Measurements from ENCODE around the gene SDE2.
"Not testable (repeated sequence)": the region's sequence is repeated elsewhere in the genome, so short reads cannot be mapped to it uniquely, and the experiment has no call there.

Gene SDE2

DNA sequence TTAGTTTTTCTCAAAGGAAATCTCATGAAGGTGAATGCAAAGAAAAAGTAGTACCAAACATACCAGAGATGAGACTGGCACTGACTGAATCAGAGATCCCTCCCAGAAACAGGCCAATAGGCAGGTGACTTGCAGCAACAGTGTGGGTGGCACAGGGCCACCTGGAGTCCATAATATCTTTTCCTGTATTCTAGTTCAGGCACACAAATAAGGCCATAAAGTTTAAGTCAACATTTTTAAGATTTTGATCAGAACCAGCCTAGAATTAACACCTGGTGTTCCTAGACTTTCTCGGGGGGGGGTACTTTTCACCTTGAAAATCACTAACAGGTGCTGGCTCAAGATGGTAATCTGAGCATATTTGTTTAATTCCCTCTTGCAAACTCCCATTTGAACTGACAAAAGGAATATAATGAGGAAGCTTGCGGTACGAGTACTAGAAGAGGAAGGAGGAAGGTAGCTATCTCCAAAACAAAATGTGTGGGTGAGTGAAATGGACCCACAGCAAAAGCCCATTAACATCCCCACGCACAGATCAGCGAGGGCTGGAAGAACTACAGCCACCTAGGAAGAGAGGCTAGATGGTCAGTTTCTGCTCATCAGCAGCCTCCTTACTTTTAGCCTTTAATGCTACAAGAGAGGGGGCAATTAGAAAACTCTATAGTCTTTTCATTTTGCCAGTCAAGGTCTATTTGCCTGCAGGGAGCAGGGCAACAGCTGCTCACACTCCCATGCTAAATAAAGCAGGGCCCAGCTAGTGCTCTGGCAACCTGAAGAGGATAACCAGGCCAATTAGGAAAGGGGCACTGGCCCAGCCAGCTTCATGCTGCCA, 18.9 kb downstream of the SDE2 start:
- H3K9me3 ChIP-seq (ENCODE audit: low read length): peaks cover 11% of the 10 kb centered on the region
- no peak overlapping the region for H2AFZ ChIP-seq (ENCODE audit: low read depth, low read length)
- no peak overlapping the region for H3K4me3 ChIP-seq (ENCODE audit: low read length)
- H3K36me3 ChIP-seq (ENCODE audit: insufficient read depth, low read length): peaks cover 45% of the 10 kb centered on the region
- H3K27me3 ChIP-seq (ENCODE audit: insufficient read depth, low read length): no peaks in the 10 kb centered on the region
- no peaks in the 10 kb centered on the region for H3K4me1 ChIP-seq (ENCODE audit: insufficient read depth, low read length)

DNA sequence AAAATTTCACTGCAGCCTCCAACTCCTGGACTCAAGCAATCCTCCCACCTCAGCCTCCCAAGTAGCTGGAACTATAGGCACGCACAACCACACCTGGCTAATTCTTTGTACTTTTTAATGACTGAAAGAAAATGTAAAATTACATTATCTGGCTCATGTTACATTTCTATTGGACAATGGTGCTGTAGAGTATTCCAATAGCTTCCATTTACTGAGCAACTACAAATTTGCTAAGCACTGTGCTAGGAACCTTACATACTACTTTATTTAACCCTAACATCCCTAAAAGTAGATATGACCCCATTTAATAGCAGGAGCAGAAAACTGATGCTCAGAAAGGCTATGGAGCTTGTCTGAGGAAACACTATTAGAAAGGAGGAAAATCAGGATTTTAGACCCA, 19.7 kb downstream of the SDE2 start:
- no peak overlapping the region for H3K4me3 ChIP-seq (ENCODE audit: low read length)
- H2AFZ ChIP-seq (ENCODE audit: low read depth, low read length): no peak overlapping the region
- H3K27me3 ChIP-seq (ENCODE audit: insufficient read depth, low read length): no peaks in the 10 kb centered on the region
- peaks cover 11% of the 10 kb centered on the region for H3K9me3 ChIP-seq (ENCODE audit: low read length)
- H3K4me1 ChIP-seq (ENCODE audit: insufficient read depth, low read length): no peaks in the 10 kb centered on the region
- H3K36me3 ChIP-seq (ENCODE audit: insufficient read depth, low read length): peaks cover 37% of the 10 kb centered on the region

DNA sequence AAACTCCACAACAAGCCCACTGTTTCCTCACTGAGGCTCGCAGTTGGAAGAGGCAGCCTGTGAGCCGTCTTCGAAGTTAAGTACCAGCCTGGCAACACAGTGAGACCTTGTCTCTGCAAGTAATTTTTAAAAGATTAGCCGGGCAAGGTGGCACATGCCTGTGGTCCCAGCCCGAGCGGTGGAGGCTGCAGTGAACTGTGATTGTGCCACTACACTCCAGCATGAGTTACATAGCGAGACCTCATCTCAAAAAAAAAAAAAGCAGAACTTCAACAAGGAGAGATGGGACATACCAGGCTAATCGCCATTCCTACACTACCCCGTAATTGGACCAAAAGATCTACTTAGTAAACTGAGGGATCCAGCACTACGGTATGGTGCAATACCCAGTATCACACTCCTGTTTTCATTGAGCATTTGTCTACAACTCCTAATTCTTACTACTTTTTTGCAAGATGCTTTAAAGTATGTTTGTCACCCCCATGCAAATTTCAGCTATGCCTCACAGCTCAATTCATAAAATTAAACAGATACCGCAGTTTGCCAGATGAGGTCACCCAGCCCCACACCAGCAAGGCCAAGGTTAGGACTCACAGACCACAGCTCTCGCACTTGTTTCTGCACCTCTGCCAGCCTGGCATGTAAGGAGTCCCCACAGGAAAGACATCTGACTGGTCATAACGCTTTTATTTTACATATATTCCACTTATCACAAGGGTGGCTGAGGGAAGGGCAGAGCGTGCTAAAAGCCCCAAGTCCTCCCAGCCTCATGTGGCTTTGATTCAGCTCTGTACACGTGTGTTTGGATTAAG, 21.0 kb downstream of the SDE2 start:
- Histone ChIP-seq H3K36me3 (ENCODE audit: insufficient read depth, low read length) (peaks cover 30% of the 10 kb centered on the region), H3K4me3 (ENCODE audit: low read length) (no peak overlapping the region), H3K9me3 (ENCODE audit: low read length) (peaks cover 10% of the 10 kb centered on the region), H3K27me3 (ENCODE audit: insufficient read depth, low read length) (no peaks in the 10 kb centered on the region), H3K4me1 (ENCODE audit: insufficient read depth, low read length) (no peaks in the 10 kb centered on the region), H2AFZ (ENCODE audit: low read depth, low read length) (no peak overlapping the region)

DNA sequence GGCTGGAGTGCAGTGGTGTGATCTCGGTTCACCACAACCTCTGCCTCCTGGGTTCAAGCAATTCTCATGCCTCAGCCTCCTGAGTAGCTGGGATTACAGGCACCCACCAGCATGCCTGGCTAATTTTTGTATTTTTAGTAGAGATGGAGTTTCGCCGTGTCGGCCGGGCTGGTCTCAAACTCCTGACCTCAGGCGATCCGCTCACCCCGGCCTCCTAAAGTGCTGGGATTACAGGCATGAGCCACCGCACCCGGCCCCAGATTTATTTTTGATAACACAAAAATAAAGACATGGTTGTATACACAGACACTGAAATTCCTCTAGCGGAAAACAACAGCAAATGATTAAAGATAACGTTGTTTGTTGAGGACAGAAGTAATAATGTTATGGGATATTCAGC, 24.0 kb downstream of the SDE2 start:
- H3K4me3 ChIP-seq (ENCODE audit: low read length); H3K9me3 ChIP-seq (ENCODE audit: low read length); H3K4me1 ChIP-seq (ENCODE audit: insufficient read depth, low read length); H3K27me3 ChIP-seq (ENCODE audit: insufficient read depth, low read length); H3K36me3 ChIP-seq (ENCODE audit: insufficient read depth, low read length); H2AFZ ChIP-seq (ENCODE audit: low read depth, low read length): not testable (repeated sequence)

DNA sequence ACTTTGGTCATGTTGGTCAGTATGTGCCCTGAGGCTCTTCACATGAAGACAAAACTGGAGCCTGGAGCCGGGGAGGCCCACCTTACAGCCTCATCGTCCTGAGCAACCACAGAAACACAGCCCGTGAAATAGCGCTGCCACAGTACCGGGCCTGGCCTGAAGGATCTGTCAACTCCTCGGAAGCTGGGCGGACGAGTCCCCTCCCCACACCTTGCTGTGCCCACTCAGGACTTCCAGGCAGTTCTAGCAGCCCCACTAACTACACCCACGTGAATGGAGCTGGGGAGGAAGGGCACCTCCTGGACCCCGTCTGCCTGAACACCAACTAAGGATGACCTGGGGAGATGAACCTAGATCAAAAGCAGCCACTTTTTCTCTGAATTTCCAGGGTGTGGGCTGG, 24.7 kb downstream of the SDE2 start:
- H3K4me3 ChIP-seq (ENCODE audit: low read length): no peak overlapping the region
- no peaks in the 10 kb centered on the region for H3K36me3 ChIP-seq (ENCODE audit: insufficient read depth, low read length)
- no peak overlapping the region for H2AFZ ChIP-seq (ENCODE audit: low read depth, low read length)
- H3K27me3 ChIP-seq (ENCODE audit: insufficient read depth, low read length): no peaks in the 10 kb centered on the region
- H3K4me1 ChIP-seq (ENCODE audit: insufficient read depth, low read length): no peaks in the 10 kb centered on the region
- H3K9me3 ChIP-seq (ENCODE audit: low read length): no peaks in the 10 kb centered on the region

DNA sequence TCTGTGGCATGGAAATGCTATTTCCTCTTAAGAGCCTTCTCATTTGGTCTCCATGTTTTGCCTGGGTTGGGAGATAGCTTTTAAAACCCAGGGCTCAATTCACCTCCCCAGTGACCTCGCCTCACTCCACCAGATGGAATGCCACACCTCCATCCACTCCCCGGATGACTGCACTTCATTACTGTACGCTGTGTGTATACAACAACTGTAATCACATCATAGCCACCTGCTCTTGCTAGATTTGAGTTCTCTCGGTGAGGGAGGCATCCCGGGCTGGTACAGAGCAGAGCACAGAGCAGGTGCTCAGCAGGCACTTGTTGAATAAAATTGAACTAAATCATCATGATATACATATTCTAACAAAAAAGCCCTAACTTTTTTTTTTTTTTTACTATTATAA, 26.0 kb downstream of the SDE2 start:
- H3K4me3 ChIP-seq (ENCODE audit: low read length): no peak overlapping the region
- H3K9me3 ChIP-seq (ENCODE audit: low read length): no peaks in the 10 kb centered on the region
- peaks cover 3% of the 10 kb centered on the region for H3K4me1 ChIP-seq (ENCODE audit: insufficient read depth, low read length)
- no peaks in the 10 kb centered on the region for H3K27me3 ChIP-seq (ENCODE audit: insufficient read depth, low read length)
- no peak overlapping the region for H2AFZ ChIP-seq (ENCODE audit: low read depth, low read length)
- no peaks in the 10 kb centered on the region for H3K36me3 ChIP-seq (ENCODE audit: insufficient read depth, low read length)

DNA sequence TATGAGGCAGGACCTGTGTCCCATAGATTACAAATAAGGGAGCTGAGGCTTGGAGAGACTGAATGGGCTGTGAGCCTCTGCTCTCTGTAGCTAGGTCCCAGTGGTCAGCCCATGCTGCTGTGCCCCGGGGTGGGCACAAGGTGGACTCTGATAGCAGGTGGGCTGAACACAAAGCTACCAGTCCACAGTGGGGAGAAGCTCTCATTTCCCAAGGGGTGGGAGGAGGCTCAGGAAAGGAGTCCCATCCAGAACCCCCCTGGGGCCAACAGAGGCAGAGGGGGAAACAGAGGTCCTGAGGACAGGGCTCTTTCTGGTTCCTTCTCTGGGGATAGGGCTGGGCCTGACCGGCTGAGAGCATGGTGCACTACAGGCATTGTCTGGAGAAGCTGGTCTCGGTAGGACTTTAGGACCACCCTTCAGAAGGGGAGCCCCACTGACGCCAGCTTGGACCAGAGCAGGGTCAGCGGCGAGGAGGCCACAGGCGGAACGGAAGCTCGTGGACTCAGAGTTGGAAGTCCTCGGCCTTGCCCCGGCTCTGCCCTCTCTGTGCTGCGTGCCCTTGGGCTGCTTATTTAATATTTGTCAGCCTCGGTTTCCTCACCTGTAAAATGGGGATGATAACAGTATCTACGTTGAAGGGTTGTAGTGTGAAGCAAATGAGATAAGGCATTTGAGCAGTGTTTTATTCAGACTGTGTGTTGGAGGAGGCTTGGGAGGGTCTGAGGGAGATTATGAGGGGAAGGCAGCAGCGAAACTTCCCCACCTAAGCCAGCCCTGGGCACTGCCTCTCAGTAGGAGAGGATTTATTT, 26.6 kb downstream of the SDE2 start:
- no peak overlapping the region for H2AFZ ChIP-seq (ENCODE audit: low read depth, low read length)
- no peak overlapping the region for H3K4me3 ChIP-seq (ENCODE audit: low read length)
- no peaks in the 10 kb centered on the region for H3K36me3 ChIP-seq (ENCODE audit: insufficient read depth, low read length)
- peaks cover 3% of the 10 kb centered on the region for H3K4me1 ChIP-seq (ENCODE audit: insufficient read depth, low read length)
- no peaks in the 10 kb centered on the region for H3K9me3 ChIP-seq (ENCODE audit: low read length)
- no peaks in the 10 kb centered on the region for H3K27me3 ChIP-seq (ENCODE audit: insufficient read depth, low read length)

DNA sequence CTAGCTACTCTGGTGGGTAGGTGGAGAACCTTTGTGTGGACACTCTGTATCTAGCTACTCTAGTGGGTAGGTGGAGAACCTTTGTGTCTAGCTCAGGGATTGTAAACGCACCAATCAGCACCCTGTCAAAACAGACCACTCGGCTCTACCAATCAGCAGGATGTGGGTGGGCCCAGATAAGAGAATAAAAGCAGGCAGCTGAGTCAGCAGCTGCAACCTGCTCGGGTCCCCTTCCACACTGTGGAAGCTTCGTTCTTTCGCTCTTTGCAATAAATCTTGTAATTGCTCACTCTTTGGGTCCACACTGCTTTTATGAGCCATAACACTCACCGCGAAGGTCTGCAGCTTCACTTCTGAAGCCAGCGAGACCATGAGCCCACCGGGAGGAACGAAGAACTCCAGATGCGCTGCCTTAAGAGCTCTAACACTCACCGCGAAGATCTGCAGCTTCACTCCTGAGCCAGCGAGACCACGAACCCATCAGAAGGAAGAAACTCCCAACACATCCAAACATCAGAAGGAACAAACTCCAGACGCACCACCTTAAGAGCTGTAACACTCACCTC, 28.5 kb downstream of the SDE2 start:
- H2AFZ ChIP-seq (ENCODE audit: low read depth, low read length); H3K36me3 ChIP-seq (ENCODE audit: insufficient read depth, low read length); H3K4me1 ChIP-seq (ENCODE audit: insufficient read depth, low read length); H3K27me3 ChIP-seq (ENCODE audit: insufficient read depth, low read length); H3K4me3 ChIP-seq (ENCODE audit: low read length); H3K9me3 ChIP-seq (ENCODE audit: low read length): not testable (repeated sequence)

DNA sequence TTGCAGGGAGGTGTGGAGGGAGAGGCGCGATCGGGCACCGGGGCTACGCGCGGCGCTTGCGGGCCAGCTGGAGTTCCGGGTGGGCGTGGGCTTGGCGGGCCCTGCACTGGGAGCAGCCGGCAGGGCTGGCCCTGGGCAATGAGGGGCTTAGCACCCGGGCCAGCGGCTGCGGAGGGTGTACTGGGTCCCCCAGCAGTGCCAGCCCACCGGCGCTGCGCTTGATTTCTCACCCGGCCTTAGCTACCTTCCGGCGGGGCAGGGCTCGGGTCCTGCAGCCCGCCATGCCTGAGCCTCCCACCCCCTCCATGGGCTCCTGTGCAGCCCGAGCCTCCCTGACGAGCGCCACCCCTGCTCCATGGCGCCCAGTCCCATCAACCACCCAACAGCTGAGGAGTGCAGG, 29.4 kb downstream of the SDE2 start:
- not testable (repeated sequence) for H2AFZ ChIP-seq (ENCODE audit: low read depth, low read length); H3K4me3 ChIP-seq (ENCODE audit: low read length); H3K9me3 ChIP-seq (ENCODE audit: low read length); H3K4me1 ChIP-seq (ENCODE audit: insufficient read depth, low read length); H3K27me3 ChIP-seq (ENCODE audit: insufficient read depth, low read length); H3K36me3 ChIP-seq (ENCODE audit: insufficient read depth, low read length)

DNA sequence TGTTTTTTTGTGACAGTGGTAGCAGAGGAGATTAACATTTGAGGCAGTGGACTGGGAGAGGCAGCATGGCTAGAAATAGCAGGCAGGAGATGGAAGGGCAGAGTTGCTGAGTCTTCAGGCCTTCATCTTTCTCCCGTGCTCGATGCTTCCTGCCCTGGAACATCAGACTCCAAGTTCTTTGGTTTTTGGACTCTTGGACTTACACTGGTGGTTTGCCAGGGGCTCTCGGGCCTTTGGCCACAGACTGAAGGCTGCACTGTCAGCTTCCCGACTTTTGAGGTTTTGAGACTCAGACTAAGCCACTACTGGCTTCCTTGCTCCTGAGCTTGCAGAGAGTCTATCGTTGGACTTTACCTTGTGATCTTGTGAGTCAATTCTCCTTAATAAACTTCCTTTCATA, 33.9 kb downstream of the SDE2 start:
- H3K4me3 ChIP-seq (ENCODE audit: low read length): no peak overlapping the region
- peaks cover 3% of the 10 kb centered on the region for H3K4me1 ChIP-seq (ENCODE audit: insufficient read depth, low read length)
- no peaks in the 10 kb centered on the region for H3K27me3 ChIP-seq (ENCODE audit: insufficient read depth, low read length)
- no peak overlapping the region for H2AFZ ChIP-seq (ENCODE audit: low read depth, low read length)
- H3K9me3 ChIP-seq (ENCODE audit: low read length): no peaks in the 10 kb centered on the region
- H3K36me3 ChIP-seq (ENCODE audit: insufficient read depth, low read length): no peaks in the 10 kb centered on the region

DNA sequence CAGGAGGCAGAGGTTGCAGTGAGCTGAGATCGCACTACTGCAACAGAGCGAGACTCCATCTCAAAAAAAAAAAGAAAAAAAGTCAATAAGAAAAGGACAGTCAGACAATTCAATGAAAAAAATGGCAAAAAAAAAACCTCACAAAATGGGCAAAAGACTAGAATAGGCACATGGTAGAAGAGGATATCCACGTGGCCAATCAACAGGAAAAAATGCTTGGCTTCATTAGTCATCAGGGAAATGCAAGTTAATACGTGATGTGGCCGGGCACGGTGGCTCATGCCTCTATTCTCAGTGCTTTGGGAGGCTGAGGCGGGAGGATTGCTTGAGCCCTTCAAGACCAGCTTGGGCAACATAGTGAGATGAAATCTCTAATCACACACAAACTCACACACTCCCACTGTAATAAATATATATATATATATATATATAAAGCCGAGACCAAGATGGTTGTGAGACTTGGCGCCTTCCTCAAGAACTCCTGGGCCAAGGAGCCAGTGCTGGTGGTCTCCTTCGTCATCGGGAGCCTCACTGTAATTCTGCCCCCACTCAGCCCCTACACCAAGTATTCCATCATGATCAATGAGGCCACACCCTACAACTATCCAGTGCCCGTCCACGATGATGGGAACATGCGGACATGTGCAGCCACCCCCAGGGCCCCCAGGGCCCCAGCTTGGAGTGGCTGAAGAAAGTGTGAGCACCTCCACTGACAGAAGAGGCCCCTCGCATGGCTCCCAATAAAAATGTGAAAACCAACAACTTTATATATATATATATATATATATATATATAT, 35.2 kb downstream of the SDE2 start:
- H2AFZ ChIP-seq (ENCODE audit: low read depth, low read length): no peak overlapping the region
- H3K4me1 ChIP-seq (ENCODE audit: insufficient read depth, low read length): peaks cover 2% of the 10 kb centered on the region
- no peak overlapping the region for H3K4me3 ChIP-seq (ENCODE audit: low read length)
- H3K36me3 ChIP-seq (ENCODE audit: insufficient read depth, low read length): no peaks in the 10 kb centered on the region
- H3K9me3 ChIP-seq (ENCODE audit: low read length): no peaks in the 10 kb centered on the region
- H3K27me3 ChIP-seq (ENCODE audit: insufficient read depth, low read length): no peaks in the 10 kb centered on the region

DNA sequence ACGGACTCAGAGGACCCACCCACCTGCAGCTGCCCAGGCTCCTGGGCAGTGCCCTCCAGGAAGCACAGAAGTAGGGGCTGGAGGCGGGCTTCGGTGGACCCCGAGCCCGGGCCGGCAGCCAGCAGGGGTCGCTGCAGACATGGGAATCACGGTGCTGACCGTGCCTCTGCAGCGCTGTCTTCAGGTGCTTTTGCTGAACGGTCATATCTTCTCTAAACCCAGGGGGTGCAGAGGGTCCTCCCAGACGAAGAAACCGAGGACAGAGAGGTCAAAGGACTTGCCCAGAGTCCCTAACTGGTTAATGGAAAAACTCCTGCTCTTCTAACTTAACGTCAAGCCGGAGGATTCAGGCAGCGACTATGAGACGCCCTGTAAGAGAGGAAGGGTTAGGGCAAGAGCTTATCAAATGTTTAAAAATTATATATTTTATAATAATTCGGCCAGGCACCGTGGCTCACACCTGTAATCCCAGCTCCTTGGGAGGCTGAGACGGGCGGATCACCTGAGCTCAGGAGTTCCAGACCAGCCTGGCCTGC, 36.6 kb downstream of the SDE2 start:
- Histone ChIP-seq H2AFZ (ENCODE audit: low read depth, low read length) (no peak overlapping the region), H3K4me3 (ENCODE audit: low read length) (no peak overlapping the region), H3K4me1 (ENCODE audit: insufficient read depth, low read length) (no peaks in the 10 kb centered on the region), H3K9me3 (ENCODE audit: low read length) (no peaks in the 10 kb centered on the region), H3K36me3 (ENCODE audit: insufficient read depth, low read length) (no peaks in the 10 kb centered on the region), H3K27me3 (ENCODE audit: insufficient read depth, low read length) (no peaks in the 10 kb centered on the region)
